HG02588 (cell line): ENCODE measurements around the gene ABCA4.

Experiments
- ATAC-seq: cut with Tn5 transposase; IDR thresholded peaks from one replicate; pipeline ENCODE4 v1.9.1; 2021; ENCODE audit warnings: mild to moderate bottlenecking, moderate library complexity; ENCODE audit not compliant: unreplicated experiment

Gene ABCA4

DNA sequence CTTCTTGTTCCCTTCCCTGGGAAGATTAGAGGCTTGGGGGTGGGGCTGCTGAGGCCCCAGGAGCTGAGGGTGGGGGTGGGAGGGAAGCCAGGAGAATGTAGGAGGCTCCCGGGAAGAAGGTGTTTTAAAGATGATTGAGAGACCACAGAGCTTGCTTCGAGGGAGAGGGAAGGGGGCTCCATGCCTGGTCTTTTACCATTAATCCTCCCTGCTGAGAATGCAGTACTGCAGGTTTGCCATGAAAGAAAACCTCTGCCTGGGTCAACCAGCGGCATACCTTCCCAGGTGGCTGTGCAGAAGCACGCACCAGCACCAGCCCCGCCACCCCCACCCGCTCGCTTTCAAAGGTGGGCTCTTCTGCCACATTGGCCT, 15.4 kb downstream of the ABCA4 start:
- ATAC-seq, result no peak

DNA sequence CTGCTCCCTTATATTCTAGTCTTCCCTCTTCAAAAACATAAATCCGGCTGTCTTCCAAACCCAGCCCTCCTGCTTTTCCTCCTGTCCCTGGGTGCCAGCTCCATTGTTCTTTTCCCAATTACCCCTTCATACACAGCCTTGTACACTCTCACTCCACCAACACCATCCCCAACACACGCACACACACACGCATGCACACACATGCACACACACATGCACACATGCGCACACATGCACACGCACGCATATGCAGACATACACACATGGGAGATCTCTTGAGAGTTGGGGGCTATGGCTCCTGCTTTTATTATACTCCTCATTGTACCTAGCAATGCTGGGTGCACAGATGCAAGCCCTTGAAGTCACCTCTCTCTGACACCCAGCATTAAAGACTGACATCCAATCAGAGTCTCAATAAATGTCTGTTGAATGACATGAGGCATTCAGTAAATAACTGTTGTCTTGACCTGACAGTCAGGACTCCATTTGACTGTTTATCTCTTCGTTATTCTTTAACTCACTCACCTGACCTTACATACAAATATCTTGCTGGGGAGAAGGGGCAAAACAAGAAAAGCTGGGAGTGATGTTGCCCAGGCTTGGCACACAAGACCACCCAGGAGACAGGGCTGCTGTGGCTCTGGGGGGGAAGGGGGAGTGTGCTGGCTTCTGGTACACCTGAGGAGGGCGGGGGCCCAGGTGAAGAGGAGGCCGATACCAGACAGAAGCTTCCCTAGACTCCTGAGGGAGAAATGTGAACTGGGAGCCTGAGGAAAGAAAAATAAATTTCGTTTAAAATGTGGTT, 16.0 kb downstream of the ABCA4 start:
- no peak for ATAC-seq

DNA sequence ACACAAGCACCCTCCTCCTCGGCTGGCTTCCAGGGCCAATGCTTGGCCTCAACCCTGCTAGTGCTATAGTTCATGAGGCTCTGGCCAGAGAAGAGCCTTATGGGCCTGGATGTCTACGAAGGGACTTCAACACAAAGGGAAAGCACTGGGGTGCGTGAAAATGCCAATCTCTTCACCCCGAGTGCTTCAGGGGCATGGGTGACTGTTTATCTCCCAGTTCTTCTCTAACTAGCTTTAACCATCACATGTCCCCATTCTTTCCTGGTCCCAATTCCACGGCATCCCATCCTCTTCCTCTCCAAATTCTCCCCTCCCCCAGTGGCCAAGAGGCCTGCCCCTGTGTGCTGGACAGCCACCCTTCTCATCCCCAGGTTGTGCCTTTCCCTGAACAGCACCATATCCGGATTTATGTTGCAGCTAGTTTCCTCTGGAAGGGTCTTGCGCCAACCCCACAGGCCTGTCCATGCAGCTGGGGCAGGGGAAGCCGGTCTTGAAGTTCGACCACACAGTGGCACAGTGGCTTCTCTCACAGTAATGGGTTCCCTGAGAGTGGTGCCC, 16.7 kb downstream of the ABCA4 start:
- no peak for ATAC-seq

DNA sequence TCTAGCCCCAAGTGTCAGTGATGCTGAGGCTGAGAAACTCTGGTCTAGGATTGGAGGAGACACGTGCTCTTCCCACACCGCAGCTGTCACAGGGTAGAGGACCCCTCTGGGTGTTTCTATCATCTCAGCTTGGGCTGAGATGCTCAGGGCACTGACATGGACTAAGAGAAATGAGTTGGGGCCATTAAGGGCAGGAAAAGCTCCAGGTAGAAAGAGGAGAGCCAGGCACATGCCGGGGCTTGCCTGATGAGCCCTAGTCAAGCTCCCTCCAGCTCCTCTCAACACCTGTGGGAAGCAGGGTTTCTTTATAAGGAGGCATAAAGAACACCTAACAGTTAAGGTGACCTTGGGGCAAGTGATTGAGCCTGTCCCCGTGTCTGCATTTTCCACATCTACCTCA, 17.3 kb downstream of the ABCA4 start:
- ATAC-seq, result no peak

DNA sequence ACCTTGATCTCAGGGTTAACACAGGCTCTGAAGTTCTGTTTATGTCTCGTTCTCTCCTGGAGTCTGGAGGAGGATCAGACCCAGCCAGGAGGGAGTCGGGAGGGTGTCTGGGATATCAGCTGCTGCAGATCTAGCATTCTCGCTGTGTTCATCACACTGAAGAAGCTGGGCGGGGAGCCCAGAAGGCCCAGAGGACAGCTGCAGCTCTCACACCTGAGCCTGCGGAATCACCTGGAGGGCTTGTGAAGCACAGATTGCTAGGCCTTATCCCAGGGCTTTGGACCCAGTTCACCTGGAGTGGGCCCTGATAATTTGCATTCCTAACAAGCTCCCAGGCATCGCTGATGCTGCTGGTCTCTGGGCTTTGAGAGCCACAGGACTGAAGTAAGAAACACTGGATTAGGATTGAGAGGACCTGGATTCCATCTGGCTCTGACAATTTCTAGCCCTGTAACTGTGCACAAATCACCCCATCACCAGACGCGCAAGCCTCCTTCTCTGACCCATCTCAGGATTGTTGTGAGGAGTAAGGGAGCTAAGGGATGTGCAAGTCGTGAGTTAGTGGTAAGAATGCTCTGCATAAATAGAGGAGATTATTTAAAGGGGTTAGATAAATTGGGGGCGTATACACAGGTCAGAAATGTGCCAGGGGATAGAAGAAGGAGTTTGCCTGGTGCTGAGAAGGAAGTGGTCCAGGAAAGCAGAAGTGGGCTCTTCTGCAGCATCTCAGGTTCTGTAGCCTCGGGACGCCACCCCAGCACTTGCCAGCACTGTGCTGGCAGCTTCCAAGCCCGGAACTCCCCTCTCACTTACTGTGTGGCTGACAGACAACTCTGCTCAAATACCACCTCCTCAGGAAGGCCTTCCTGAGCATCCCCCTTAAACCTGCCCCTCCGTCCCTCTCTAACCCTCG, 19.1 kb downstream of the ABCA4 start:
- no peak for ATAC-seq

DNA sequence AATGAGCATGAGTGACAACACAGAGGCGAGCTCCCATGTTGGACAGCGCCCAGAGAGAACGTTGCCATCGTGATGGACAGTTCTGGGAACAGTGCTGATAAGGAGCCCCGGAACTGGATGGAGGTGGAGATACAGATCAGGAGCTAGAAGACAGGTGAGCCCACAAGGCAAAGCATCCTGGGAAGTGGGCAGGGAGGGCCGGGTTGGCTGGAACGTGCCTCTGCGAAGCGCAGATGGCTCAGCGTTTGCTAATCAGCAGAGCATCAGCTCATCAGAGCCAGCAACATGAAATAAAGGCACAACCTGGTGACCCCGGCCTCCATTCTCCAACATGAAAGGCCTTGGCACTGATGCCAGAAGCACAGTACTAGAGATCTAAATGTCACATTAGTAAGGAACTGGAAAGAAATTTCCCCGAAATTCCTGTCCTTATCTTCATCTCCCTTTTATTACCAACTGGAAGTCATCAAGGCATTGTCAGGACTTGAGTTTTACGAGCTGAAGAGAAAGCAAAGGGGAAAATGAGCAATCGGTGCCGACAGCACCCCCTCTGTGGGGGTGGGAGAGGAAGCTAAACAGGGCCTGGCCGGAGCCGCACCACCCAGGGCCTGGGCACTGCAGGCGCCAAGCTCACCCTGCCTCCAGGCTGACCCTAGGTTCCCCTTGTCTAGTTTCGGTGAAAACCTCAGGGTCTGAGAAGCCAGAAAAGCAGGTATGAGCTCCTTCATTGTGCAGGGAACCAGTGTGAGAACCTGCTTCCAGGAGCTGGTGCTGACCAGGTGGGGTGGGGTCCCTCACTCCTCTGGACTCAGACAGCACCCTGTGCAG, 19.9 kb downstream of the ABCA4 start:
- ATAC-seq, result no peak

DNA sequence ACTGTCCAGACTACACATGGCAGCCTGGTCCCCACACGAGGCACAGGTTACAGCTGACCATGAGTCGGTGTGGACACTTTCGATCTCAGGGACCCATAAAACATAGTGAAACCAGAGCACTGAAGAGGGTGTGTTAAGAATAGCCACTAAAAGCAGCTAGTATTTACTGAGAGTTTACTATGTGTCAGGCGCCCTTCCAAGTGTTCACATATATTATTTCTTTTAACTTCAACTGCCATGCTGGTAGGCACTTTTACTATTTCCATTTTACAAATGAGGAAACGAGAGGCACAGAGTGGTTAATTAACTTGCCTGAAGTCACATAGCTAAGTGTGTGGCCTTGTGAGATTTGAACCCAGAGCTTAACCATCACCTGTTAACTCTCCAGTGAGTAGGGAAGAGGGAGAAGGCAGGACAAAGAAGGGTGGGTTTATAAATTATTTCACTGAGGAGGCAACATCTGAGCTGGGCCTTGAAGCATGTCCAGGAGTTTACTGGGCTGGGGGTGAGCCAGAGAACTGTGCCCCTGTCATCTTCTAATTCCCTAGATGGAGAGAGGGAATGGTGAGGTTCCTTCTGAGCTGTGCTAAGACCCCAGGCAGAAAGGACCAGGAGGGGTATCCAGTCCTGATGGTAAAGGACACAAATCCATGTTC, 20.7 kb downstream of the ABCA4 start:
- no peak for ATAC-seq

DNA sequence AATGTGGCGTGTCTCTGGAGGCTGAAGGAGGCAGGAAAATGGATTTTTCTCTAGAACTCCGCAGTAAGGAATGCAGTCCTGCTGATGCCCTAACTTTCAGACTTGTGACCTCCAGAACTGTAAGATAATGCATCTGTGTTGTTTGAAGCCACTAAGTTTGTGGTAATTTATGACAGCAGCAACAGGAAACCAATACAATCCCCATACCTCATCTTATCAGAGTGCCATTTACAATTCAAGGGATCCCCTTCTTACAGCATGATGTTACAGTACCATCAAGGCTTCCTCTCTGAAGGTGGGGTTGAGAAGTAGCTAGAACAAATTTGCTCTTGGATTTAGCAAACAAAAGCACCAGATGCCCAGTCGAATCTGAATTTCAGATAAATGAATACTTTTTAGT, 21.6 kb downstream of the ABCA4 start:
- no peak for ATAC-seq

DNA sequence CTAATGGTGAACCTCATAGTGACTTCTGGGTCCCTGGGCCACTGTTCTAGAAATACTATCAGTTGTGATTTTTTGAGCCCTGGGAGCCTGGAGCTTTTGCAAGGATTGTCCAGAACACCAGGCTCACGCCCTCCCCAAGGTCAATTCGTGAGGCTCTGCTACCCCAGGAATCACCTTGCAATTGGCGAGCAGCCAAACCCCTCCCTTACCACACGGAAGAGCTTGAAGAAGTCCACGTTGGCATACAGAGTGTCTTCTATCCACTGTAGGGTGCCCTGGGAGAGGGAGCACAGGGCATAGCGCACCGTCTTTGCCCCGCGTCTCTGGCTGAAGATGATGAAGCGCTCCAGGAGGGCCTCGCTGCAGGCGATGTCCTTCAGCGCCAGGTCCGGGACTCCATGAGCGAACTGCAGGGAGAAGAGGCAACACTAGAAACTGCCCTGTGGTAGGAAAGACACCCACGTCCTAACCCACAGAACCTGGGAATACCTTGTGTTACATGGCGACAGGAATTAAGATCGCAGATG, 22.3 kb downstream of the ABCA4 start:
- ATAC-seq, result no peak

DNA sequence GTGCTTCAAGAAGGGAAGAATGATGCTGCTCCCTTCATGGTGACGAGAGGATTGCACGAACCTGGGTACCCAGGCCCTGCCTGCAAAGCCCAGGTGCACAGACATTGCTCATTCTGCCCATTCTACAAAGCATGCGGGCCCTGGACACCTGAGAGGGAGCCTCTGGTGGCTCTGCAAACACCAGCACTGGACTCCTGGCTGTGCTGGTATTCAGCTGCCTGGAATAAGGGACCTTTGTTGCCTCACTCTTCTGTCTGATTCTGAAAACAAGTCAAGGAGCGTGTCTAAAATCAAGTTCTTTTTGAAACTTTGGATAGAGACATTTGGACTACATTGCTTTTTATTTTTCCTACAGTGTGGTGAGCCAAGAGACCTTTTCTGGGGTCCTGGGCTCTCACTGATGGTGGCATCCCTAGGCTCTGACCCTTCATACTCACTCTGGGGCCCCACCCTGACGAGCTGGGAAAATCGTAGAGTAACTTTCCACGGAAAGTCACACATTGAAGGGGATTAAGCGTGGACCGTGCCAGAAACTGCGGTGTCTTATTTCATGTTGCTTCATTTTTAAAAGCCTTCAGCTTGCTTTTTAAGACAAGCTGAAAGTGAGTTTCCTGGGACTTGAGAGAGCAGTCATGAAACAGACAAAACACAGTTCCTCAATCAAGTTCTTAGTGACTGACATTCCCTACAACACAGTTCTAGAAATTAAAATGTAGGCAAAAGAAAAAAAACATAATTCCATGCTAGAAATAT, 24.0 kb downstream of the ABCA4 start:
- no peak for ATAC-seq

DNA sequence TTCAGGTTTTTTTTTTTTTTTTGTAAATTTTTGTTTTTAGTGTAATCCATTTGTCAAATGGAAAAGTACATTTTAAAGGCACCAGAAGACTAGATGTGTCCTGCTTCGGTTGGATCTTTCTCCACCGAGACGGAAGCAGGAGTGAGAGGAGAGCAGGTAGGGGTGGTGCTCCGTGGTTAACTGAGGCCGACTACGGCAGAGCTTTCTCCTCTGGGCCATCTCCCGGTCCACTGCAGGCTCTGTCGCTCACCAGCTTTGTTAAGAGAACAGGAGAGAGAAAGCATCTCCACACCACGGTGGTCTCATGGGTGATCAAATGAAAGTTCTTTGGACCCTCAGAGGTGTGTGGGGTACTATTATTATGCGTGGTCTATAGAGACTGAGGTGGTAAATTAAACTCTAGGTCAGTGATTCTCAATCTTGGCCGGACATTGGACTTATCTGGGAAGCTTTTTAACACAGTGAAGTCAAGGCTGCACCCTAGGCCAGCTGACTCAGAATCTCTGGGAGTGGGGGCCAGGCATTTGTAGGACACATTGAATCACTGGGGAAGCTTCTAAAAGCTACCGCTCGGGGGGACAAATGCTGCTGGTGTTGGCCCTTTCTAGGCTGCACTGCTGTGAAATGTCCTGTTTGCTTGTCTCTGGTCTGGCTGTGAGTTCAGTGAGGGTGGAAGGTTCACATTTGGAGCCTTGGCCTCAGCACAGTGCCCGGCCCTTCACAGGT, 25.0 kb downstream of the ABCA4 start:
- ATAC-seq, result no peak

DNA sequence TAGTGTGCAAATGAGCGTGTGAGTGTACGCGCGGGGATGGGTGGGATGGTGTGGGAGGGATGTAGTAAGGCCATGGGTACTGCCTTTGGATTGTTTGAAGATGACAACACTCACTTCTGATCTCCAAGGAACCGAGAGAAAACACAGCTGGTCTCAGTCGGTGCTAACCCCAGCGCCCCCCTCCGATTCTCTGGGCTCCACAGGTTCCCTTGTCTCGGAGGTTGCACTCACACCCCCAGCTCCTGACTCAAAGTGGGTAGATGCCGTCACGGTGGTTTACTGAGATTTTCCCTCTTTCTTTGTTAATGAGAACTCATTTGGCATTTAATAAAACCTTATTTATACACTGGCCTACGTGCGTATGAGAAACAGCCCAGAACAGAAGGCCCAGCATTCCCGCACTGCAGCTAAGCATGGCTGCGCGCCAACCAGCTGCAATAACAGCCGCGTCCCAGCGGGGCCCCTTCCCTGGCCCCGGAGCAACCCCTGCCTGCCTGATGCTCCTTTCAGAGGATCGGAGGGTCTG, 25.8 kb downstream of the ABCA4 start:
- no peak for ATAC-seq

DNA sequence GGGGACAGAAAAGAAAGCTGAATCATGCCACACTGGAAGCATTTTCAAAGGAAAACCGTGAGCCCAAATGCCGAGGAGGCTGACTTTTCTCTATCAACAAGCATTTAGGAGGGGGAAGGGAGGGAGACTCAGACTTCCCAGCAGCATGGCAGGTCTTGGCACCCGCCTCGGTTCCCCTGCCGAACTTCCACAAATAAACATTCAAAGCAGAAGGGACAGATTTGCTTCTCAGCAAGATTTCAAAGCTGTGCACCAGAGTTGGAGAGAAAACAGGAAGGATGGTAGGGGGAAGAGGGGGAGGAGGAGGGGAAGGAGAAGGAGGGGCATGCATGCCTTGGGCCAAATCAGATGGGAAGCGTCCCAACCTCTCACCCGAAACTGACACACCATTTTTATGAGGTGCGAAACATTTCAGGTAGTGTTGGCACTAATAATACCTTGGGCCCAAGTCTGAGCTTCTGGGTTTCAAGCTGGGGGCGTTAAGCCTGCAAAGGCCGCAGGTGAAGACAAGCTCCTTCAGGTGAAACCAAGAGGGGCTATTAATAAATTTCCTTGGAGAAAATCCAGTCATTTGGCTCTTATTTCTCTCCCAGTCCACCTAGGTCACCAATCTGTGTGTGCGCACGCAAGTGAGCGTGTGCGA, 26.4 kb downstream of the ABCA4 start:
- no peak for ATAC-seq

DNA sequence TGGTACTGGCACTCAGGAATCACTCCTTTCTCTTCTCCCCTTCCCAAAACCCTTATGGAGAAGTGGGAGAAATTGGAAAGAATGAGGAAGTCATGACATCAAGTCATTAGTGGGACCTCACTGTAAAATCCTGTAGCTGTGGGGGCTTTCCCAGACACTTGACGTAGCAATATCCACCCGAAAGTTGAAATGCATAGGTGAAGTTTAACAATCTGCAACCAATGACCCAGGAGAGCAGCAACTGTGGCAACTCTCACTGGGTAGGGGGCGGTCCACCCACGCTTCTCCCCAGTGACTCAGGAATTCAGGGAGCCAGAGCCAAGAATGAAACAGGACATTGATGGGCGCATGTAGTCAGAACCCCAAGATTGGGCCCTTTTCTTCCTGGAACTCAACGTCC, 27.0 kb downstream of the ABCA4 start:
- ATAC-seq, result no peak

DNA sequence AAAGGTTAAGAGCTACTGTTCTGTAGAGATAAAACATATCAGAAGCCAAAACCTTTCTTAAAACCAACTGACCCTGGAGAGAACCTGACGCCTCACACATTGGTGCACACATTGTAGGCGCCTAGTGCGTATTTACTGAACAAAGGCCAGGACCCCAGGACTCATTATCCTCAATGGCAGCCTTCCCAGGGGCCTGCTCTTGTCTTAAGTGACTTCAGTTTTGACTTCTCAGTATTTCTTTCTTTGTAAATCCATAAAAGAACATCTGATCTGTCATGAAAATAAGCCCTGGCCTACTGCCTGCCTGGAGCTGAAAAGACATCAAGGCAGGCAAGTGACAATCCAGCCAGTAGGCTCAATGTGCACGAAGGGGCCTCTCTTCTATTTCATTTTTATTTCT, 27.6 kb downstream of the ABCA4 start:
- no peak for ATAC-seq

DNA sequence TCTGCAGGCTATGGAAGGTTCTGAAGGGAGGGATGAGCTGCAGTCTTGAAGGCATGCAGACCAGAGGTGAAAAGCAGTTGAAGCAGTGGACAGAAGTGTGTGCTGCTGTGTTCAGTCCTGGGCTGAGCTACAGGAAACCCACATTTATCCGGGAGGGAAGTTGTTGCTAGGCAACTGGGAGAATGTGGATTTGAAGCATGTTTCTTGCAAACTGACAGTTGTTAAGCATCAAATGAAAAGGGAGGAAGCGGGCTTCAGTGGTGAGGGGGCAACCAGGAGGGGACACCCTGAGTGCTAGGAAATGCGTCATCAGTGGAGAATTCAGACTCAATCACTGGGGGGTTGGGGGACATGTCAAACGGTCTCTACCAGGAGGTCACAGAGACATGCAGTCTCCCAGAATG, 28.7 kb downstream of the ABCA4 start:
- no peak for ATAC-seq

DNA sequence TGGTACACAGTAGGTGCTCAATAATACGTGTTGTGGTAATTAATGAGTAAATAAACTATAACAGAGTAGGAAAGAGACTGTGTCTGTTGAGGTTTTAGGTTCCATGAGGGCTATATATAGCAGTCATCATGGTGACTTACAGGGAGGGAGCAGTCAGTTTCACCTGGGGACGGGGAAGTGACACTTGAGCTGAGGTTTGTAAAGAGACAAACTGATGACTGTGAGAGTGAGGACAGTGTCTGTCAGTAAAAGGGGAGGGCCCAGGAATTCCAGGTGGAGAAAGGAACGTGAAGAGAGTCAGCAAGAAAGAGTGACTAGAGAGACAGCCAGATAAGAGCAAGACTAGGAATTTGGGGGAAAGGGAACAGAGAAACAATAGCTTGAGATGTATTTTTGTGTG, 30.2 kb downstream of the ABCA4 start:
- no peak for ATAC-seq

DNA sequence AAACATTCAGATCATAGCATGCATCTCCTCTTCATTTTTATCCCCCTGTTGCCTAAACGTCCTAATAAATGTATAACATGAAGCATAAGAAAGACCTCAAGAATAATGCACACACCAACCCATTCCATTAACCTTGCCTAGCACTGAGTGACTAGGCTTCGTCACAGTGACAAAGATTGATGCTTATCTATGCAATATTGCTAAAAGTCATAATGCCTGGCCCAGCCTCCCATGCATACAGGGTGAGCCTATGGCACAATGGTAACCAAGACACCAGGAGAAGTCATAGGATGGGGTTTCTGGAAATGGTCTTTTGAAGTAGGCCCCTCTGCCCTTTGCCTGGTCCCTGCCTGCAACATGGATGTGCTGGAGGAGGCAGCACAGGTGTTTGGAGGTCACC, 33.8 kb downstream of the ABCA4 start:
- no peak for ATAC-seq
